ENCODE results near the gene FTO.
"Not testable (repeated sequence)": the region's sequence is repeated elsewhere in the genome, so short reads cannot be mapped to it uniquely, and the experiment has no call there.

FTO gene

GRCh38 chr16:53882310-53882709, 178.4 kb downstream of the FTO start:
- no peak for DNase-seq (ENCODE audit: low read depth, low spot score)
- H3K4me3 ChIP-seq (ENCODE audit: low read length), result no peak overlapping the region

- DNase-seq (ENCODE audit: low read depth, low spot score), result no peak
- no peak overlapping the region for H3K4me3 ChIP-seq (ENCODE audit: low read length)
Observed at GRCh38 chr16:53884748-53885147, 180.8 kb downstream of the FTO start.

- DNase-seq (ENCODE audit: low read depth, low spot score), result no peak
- H3K4me3 ChIP-seq (ENCODE audit: low read length), result no peak overlapping the region
Observed at GRCh38 chr16:53886482-53887378, 182.8 kb downstream of the FTO start.

- DNase-seq (ENCODE audit: low read depth, low spot score), result no peak
- H3K4me3 ChIP-seq (ENCODE audit: low read length), result no peak overlapping the region
Observed at GRCh38 chr16:53888222-53888621, 184.3 kb downstream of the FTO start.

GRCh38 chr16:53890877-53891276, 186.9 kb downstream of the FTO start:
- H3K4me3 ChIP-seq (ENCODE audit: low read length); DNase-seq (ENCODE audit: low read depth, low spot score): not testable (repeated sequence)

GRCh38 chr16:53891409-53892139, 187.6 kb downstream of the FTO start:
- no peak for DNase-seq (ENCODE audit: low read depth, low spot score)
- no peak overlapping the region for H3K4me3 ChIP-seq (ENCODE audit: low read length)

- no peak overlapping the region for H3K4me3 ChIP-seq (ENCODE audit: low read length)
- DNase-seq (ENCODE audit: low read depth, low spot score), result peak; percentile 69
Observed at GRCh38 chr16:53892155-53892554, 188.2 kb downstream of the FTO start.

- DNase-seq (ENCODE audit: low read depth, low spot score), result no peak
- no peak overlapping the region for H3K4me3 ChIP-seq (ENCODE audit: low read length)
Observed at GRCh38 chr16:53893731-53894435, 189.9 kb downstream of the FTO start.

- H3K4me3 ChIP-seq (ENCODE audit: low read length), result no peak overlapping the region
- no peak for DNase-seq (ENCODE audit: low read depth, low spot score)
Observed at GRCh38 chr16:53894686-53895085, 190.7 kb downstream of the FTO start.

- H3K4me3 ChIP-seq (ENCODE audit: low read length), result no peak overlapping the region
- DNase-seq (ENCODE audit: low read depth, low spot score), result no peak
Observed at GRCh38 chr16:53895433-53895832, 191.5 kb downstream of the FTO start.

GRCh38 chr16:53895851-53896250, 191.9 kb downstream of the FTO start:
- H3K4me3 ChIP-seq (ENCODE audit: low read length), result no peak overlapping the region
- DNase-seq (ENCODE audit: low read depth, low spot score), result no peak

GRCh38 chr16:53896722-53897121, 192.8 kb downstream of the FTO start:
- H3K4me3 ChIP-seq (ENCODE audit: low read length), result no peak overlapping the region
- DNase-seq (ENCODE audit: low read depth, low spot score), result no peak

GRCh38 chr16:53898993-53899392, 195.0 kb downstream of the FTO start:
- no peak for DNase-seq (ENCODE audit: low read depth, low spot score)
- H3K4me3 ChIP-seq (ENCODE audit: low read length), result no peak overlapping the region

GRCh38 chr16:53899431-53899830, 195.5 kb downstream of the FTO start:
- no peak for DNase-seq (ENCODE audit: low read depth, low spot score)
- no peak overlapping the region for H3K4me3 ChIP-seq (ENCODE audit: low read length)

- no peak for DNase-seq (ENCODE audit: low read depth, low spot score)
Observed at GRCh38 chr16:53900667-53901066, 196.7 kb downstream of the FTO start.

GRCh38 chr16:53901408-53901807, 197.5 kb downstream of the FTO start:
- no peak overlapping the region for H3K4me3 ChIP-seq (ENCODE audit: low read length)
- DNase-seq (ENCODE audit: low read depth, low spot score), result peak; percentile 39

More at GRCh38 chr16:53900667-53901066, 196.7 kb downstream of the FTO start:
- no peak overlapping the region for H3K4me3 ChIP-seq (ENCODE audit: low read length)

- no peak for DNase-seq (ENCODE audit: low read depth, low spot score)
- H3K4me3 ChIP-seq (ENCODE audit: low read length), result no peak overlapping the region
Observed at GRCh38 chr16:53904533-53904932, 200.6 kb downstream of the FTO start.

GRCh38 chr16:53905028-53905427, 201.1 kb downstream of the FTO start:
- no peak overlapping the region for H3K4me3 ChIP-seq (ENCODE audit: low read length)
- peak; percentile 59 for DNase-seq (ENCODE audit: low read depth, low spot score)

- H3K4me3 ChIP-seq (ENCODE audit: low read length), result no peak overlapping the region
- no peak for DNase-seq (ENCODE audit: low read depth, low spot score)
Observed at GRCh38 chr16:53908731-53909130, 204.8 kb downstream of the FTO start.

- no peak overlapping the region for H3K4me3 ChIP-seq (ENCODE audit: low read length)
- no peak for DNase-seq (ENCODE audit: low read depth, low spot score)
Observed at GRCh38 chr16:53910990-53911389, 207.0 kb downstream of the FTO start.
